ENCODE results near the gene UBE2R2.
"Not testable (repeated sequence)": the region's sequence is repeated elsewhere in the genome, so short reads cannot be mapped to it uniquely, and the experiment has no call there.

Gene UBE2R2

GRCh38 chr9:33782395-33783152, 34.4 kb upstream of the UBE2R2 start:
- Histone ChIP-seq H4K20me1 (no peaks in the 10 kb centered on the region), H3K27ac (no peak overlapping the region), H3K4me3 (no peak overlapping the region), H3K4me2 (peak overlapping the region in 4 of 11 experiments; percentile 16 to 50 (median 32); a peak in 7 of 22 replicates), H3K36me3 (no peaks in the 10 kb centered on the region), H3K9me3 (replicated peaks in 1 of 11) (no peaks in the 10 kb centered on the region), H3K4me1 (peaks cover 9 to 26% (median 23%) of the 10 kb centered on the region in 10 experiments; a peak in 19 of 20 replicates), H3K27me3 (no peaks in the 10 kb centered on the region), H3K9ac (no peak overlapping the region)
- no peak for TF ChIP-seq Cebpa-rat (IDR thresholded peaks at IDR 0.05)

DNA sequence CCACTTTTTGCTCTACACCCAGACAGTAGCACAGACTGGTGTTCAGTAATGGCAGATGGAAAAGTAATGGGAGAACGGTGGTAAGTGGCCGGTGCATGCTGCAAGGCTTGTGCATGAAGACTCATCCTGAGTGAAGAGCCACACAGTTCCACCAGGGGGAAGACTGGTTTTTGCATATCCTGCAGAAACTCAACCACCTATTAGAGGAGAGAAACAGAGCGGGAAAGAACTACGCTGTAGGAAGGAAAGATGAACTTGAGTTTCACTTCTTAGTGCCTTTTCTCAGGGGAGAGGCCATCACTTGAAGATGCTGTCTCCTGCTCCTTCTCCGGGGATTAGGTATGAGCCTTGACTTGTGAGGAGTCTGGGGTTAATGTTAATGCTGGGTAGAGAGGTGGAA, 31.0 kb upstream of the UBE2R2 start:
- H3K36me3 ChIP-seq: no peaks in the 10 kb centered on the region
- H3K9ac ChIP-seq: no peak overlapping the region
- no peaks in the 10 kb centered on the region for H4K20me1 ChIP-seq
- H3K27ac ChIP-seq: no peak overlapping the region
- no peaks in the 10 kb centered on the region for H3K27me3 ChIP-seq
- TF ChIP-seq Cebpa-rat (IDR thresholded peaks at IDR 0.05): no peak
- H3K4me2 ChIP-seq: peak overlapping the region; percentile 25 to 69 (median 58); a peak in 21 of 22 replicates
- H3K9me3 ChIP-seq (replicated peaks in 1 of 11): no peaks in the 10 kb centered on the region
- peaks cover 10 to 26% (median 23%) of the 10 kb centered on the region in 10 experiments; a peak in 19 of 20 replicates for H3K4me1 ChIP-seq
- H3K4me3 ChIP-seq: no peak overlapping the region

DNA sequence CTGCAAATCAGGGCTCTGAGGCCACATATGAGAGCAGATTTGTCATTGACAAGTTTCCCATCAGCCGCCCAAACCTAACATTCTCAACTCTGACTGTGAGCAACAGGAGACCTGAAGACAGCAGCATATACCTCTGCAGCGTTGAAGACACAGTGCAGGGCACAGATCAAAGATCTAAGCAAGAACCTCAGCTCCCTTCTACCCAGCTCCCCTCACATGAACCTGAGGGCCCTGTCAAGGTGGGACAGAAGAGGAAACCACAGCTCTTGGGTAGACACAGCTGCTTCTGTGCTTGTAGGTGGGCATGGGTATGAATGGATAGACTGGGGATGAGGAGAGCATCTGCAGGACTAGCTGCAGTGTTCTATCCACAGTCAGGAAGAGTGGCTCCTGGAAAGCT, 30.3 kb upstream of the UBE2R2 start:
- Histone ChIP-seq H3K9ac (no peak overlapping the region), H4K20me1 (no peaks in the 10 kb centered on the region), H3K36me3 (no peaks in the 10 kb centered on the region), H3K9me3 (replicated peaks in 1 of 11) (no peaks in the 10 kb centered on the region), H3K27ac (no peak overlapping the region), H3K4me2 (peak overlapping the region in 9 of 11 experiments; percentile 33 to 69 (median 59); a peak in 13 of 22 replicates), H3K4me1 (peaks cover 10 to 26% (median 24%) of the 10 kb centered on the region in 10 experiments), H3K4me3 (no peak overlapping the region), H3K27me3 (no peaks in the 10 kb centered on the region)
- no peak for TF ChIP-seq Cebpa-rat (IDR thresholded peaks at IDR 0.05)

- no peak overlapping the region for H3K4me2 ChIP-seq
- H4K20me1 ChIP-seq: no peaks in the 10 kb centered on the region
- peaks cover 10 to 27% (median 24%) of the 10 kb centered on the region in 10 experiments for H3K4me1 ChIP-seq
- H3K4me3 ChIP-seq: no peak overlapping the region
- no peaks in the 10 kb centered on the region for H3K9me3 ChIP-seq (replicated peaks in 1 of 11)
- TF ChIP-seq Cebpa-rat (IDR thresholded peaks at IDR 0.05): no peak
- H3K36me3 ChIP-seq: no peaks in the 10 kb centered on the region
- no peaks in the 10 kb centered on the region for H3K27me3 ChIP-seq
- H3K9ac ChIP-seq: no peak overlapping the region
- H3K27ac ChIP-seq: no peak overlapping the region
Observed at GRCh38 chr9:33787839-33788238, 29.1 kb upstream of the UBE2R2 start.

DNA sequence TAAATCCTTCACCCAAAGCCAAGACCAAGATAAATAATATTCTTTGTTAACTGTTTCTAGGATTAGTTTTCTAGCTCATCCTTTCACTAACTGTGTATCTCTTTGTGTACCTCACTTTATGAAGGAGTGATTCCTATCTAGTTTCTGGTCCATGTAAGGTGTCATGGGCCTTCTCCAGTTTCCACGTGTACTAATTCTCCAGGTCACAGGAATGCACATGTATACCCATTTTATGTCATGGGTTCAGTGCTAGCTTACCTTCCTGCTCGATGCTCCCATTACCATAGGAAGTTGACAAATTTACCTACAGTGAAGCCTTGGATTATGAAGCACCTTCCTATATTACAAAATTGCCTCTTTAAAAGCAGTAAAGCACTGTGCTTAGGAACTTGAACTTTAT, 27.5 kb upstream of the UBE2R2 start:
- peaks cover 10 to 34% (median 20%) of the 10 kb centered on the region in 10 experiments for H3K4me1 ChIP-seq
- not testable (repeated sequence) for H3K4me2 ChIP-seq; H3K36me3 ChIP-seq; H4K20me1 ChIP-seq; H3K9ac ChIP-seq; H3K27me3 ChIP-seq; H3K9me3 ChIP-seq (replicated peaks in 1 of 11); H3K4me3 ChIP-seq; H3K27ac ChIP-seq

GRCh38 chr9:33791117-33791516, 25.8 kb upstream of the UBE2R2 start:
- no peak overlapping the region for H3K4me3 ChIP-seq
- H4K20me1 ChIP-seq: no peaks in the 10 kb centered on the region
- no peak for TF ChIP-seq Cebpa-rat (IDR thresholded peaks at IDR 0.05)
- H3K4me2 ChIP-seq: peak overlapping the region in 2 of 11 experiments; percentile 38 to 60; a peak in 4 of 22 replicates
- peaks cover 2 to 29% (median 6%) of the 10 kb centered on the region in 10 experiments; a peak in 18 of 20 replicates for H3K4me1 ChIP-seq
- no peaks in the 10 kb centered on the region for H3K27me3 ChIP-seq
- H3K9ac ChIP-seq: no peak overlapping the region
- no peaks in the 10 kb centered on the region for H3K9me3 ChIP-seq (replicated peaks in 1 of 11)
- H3K36me3 ChIP-seq: no peaks in the 10 kb centered on the region
- H3K27ac ChIP-seq: no peak overlapping the region

DNA sequence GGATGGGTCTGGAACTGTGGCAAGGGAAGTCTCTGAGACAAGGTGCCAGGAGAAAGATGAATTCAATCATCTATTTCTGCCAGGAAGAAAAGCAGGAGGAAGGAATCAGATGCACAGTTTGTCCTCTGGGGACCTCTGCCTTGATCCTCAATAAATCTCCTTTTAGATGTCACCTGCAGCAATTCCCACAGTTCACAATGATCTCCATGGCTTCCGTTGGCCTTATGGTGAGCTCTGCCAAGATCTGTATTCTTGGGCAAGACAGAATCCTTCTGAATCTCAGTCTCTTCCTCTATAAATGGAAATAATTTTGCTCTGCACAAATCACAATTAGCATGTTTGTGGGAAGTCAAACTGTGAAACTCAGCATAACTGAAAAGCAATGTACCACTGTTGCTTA, 23.5 kb upstream of the UBE2R2 start:
- H4K20me1 ChIP-seq, H3K27me3 ChIP-seq, H3K27ac ChIP-seq, H3K9ac ChIP-seq, H3K4me3 ChIP-seq, H3K36me3 ChIP-seq: not testable (repeated sequence)
- H3K9me3 ChIP-seq (replicated peaks in 1 of 11): peaks cover 0 to 16% (median 0%) of the 10 kb centered on the region in 11 experiments; a peak in 3 of 22 replicates
- H3K4me1 ChIP-seq: peaks cover 0 to 29% (median 0%) of the 10 kb centered on the region in 10 experiments; a peak in 4 of 20 replicates
- H3K4me2 ChIP-seq: peak overlapping the region in 2 of 11 experiments; percentile 18 to 59; a peak in 2 of 22 replicates

GRCh38 chr9:33794560-33794959, 22.4 kb upstream of the UBE2R2 start:
- Histone ChIP-seq H3K9ac (no peak overlapping the region), H3K4me3 (no peak overlapping the region), H3K9me3 (replicated peaks in 1 of 11) (peaks cover 0 to 16% (median 0%) of the 10 kb centered on the region in 11 experiments; a peak in 3 of 22 replicates), H3K4me2 (no peak overlapping the region), H3K4me1 (peaks cover 0 to 29% (median 0%) of the 10 kb centered on the region in 10 experiments; a peak in 4 of 20 replicates), H3K36me3 (no peaks in the 10 kb centered on the region), H3K27ac (no peak overlapping the region), H3K27me3 (no peaks in the 10 kb centered on the region), H4K20me1 (no peaks in the 10 kb centered on the region)
- TF ChIP-seq Cebpa-rat (IDR thresholded peaks at IDR 0.05): no peak

GRCh38 chr9:33795281-33795680, 21.7 kb upstream of the UBE2R2 start, which contains the start of gene PRSS3:
Gene PRSS3 (plus strand): TSS chr9:33795561. CDS start chr9:33795574, 13 bp downstream.
- Histone ChIP-seq H3K27ac (no peak within 1 kb of the TSS), H3K27me3 (no peaks in the 10 kb centered on the region), H3K9ac (no peak within 1 kb of the TSS), H3K4me1 (peaks cover 0 to 29% (median 0%) of the 10 kb centered on the region in 10 experiments; a peak in 4 of 20 replicates), H4K20me1 (no peaks in the 10 kb centered on the region), H3K4me2 (no peak within 1 kb of the TSS), H3K36me3 (no peaks in the 10 kb centered on the region), H3K4me3 (no peak within 1 kb of the TSS), H3K9me3 (replicated peaks in 1 of 11) (peaks cover 0 to 16% (median 0%) of the 10 kb centered on the region in 11 experiments; a peak in 3 of 22 replicates)
- TF ChIP-seq Cebpa-rat (IDR thresholded peaks at IDR 0.05): no peak
